Measurements from ENCODE around the gene RPL27.
"Not testable (repeated sequence)": the region's sequence is repeated elsewhere in the genome, so short reads cannot be mapped to it uniquely, and the experiment has no call there.

The RPL27 gene

GRCh38 chr17:42997984-42998938 lies at the start of gene RPL27:
Gene RPL27, plus strand, starts transcription at chr17:42998419. Its CDS starts 332 bp downstream, at chr17:42998751.
- DNase-seq = peak; percentile 99

GRCh38 chr17:42950044-42950783 lies 48.0 kb upstream of the RPL27 start:
- DNase-seq = no peak

GRCh38 chr17:42953669-42954068 lies 44.5 kb upstream of the RPL27 start:
- no peak for DNase-seq

- DNase-seq = peak; percentile 65
These were observed 33.9 kb upstream of the RPL27 start, which contains the start of gene AARSD1 for GRCh38 chr17:42964161-42964932. Gene AARSD1, minus strand, starts transcription at chr17:42964454. Its CDS starts 14 bp downstream, at chr17:42964440.

GRCh38 chr17:42967925-42968324 lies 30.3 kb upstream of the RPL27 start:
- DNase-seq = no peak

GRCh38 chr17:42969001-42969581 lies 29.1 kb upstream of the RPL27 start:
- peak; percentile 5 for DNase-seq

GRCh38 chr17:42971589-42971988 lies 26.6 kb upstream of the RPL27 start:
- DNase-seq = no peak

- DNase-seq = not testable (repeated sequence)
These were observed 24.9 kb upstream of the RPL27 start for GRCh38 chr17:42973323-42973722.

GRCh38 chr17:42975265-42975664 lies 23.0 kb upstream of the RPL27 start:
- DNase-seq = no peak

- not testable (repeated sequence) for DNase-seq
These were observed 22.5 kb upstream of the RPL27 start for GRCh38 chr17:42975701-42976100.

GRCh38 chr17:42979511-42980273 lies 18.5 kb upstream of the RPL27 start, which contains the start of gene PTGES3L:
Gene PTGES3L, minus strand, starts transcription at chr17:42980080. Its CDS starts 27 bp downstream, at chr17:42980053.
- no peak for DNase-seq

GRCh38 chr17:42980274-42980765 lies 17.9 kb upstream of the RPL27 start, which contains the start of gene RUNDC1:
Gene RUNDC1, plus strand, starts transcription at chr17:42980565. Its CDS starts 12 bp downstream, at chr17:42980577.
- DNase-seq = no peak

- peak; percentile 13 for DNase-seq
These were observed 17.3 kb upstream of the RPL27 start for GRCh38 chr17:42980766-42981397.

GRCh38 chr17:42982266-42982665 lies 16.0 kb upstream of the RPL27 start:
- DNase-seq = no peak

GRCh38 chr17:42985225-42985624 lies 13.0 kb upstream of the RPL27 start:
- DNase-seq = peak; percentile 71

- DNase-seq = no peak
These were observed 9.1 kb upstream of the RPL27 start for GRCh38 chr17:42989141-42989540.

- DNase-seq = no peak
These were observed 8.2 kb upstream of the RPL27 start for GRCh38 chr17:42989726-42990652.

- DNase-seq = no peak
These were observed 6.7 kb upstream of the RPL27 start for GRCh38 chr17:42991471-42991870.

- no peak for DNase-seq
These were observed 5.3 kb upstream of the RPL27 start for GRCh38 chr17:42992872-42993271.

GRCh38 chr17:42993913-42994312 lies 4.3 kb upstream of the RPL27 start:
- DNase-seq = not testable (repeated sequence)
